ENCODE results near the gene SFT2D2.

SFT2D2 gene

DNA sequence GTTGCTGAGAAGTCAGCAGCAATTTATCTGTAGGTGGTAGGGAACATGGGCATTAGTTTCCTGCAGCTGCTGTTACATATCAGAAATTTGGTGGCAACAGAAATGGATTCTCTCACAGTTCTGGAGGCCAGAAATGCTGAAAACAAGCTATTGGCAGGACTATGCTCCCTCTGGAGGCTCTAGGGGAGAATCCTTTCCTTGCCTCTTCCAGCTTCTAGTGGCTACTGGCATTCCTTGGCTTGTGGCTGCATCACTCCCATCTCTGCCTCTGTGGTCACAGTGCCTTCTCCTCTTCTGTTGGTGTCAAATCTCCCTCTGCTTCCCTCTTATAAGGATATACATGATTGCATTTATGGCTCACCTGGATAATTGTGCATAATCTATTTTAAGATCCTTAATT is 2.5 kb upstream of the SFT2D2 start:
- no peak for DNase-seq (ENCODE audit: low spot score)

GRCh38 chr1:168223681-168224540 is 1.9 kb upstream of the SFT2D2 start:
- no peak for DNase-seq (ENCODE audit: low spot score)

- DNase-seq (ENCODE audit: low spot score), result no peak
These were observed 813 bp upstream of the SFT2D2 start for GRCh38 chr1:168224991-168225390.

DNA sequence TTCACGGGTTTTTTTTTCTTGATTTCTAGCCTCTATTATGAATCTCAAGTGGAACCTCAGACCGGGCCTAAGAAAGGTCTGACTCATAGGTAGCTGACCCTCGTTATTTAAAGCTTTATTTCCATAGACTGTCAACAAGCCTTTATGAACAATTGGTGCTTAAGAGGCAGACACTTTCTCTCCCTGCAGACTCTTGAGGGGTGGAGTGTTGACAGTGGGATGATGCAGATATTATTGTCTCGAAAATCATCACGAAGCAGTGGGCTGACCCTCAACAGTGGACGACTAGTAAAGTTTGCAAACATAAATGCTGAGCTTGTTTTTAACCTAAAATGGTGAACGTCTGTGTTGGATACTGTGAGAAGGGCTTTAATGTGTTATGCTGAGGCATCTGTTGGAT is 1.8 kb downstream of the SFT2D2 start:
- no peak for DNase-seq (ENCODE audit: low spot score)

GRCh38 chr1:168229893-168230292 is 4.1 kb downstream of the SFT2D2 start:
- no peak for DNase-seq (ENCODE audit: low spot score)

DNA sequence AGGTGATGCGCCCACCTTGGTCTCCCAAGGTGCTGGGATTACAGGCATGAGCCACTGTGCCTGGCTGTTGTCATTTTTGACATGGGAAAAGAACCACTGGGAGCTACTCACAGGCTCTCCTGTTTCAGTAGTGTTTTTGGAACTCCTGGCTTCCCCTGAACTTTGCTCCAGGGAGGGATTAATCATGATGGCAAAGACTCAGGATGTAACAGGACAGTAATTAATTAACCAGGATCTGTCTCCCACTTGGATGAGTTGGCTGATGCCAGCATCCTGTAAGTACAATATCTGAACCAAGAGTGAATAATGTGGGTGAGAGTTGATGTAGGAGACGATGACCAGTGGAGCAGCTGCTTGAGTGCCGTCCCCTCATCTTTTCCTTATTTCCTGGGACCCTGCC is 4.9 kb downstream of the SFT2D2 start:
- no peak for DNase-seq (ENCODE audit: low spot score)

DNA sequence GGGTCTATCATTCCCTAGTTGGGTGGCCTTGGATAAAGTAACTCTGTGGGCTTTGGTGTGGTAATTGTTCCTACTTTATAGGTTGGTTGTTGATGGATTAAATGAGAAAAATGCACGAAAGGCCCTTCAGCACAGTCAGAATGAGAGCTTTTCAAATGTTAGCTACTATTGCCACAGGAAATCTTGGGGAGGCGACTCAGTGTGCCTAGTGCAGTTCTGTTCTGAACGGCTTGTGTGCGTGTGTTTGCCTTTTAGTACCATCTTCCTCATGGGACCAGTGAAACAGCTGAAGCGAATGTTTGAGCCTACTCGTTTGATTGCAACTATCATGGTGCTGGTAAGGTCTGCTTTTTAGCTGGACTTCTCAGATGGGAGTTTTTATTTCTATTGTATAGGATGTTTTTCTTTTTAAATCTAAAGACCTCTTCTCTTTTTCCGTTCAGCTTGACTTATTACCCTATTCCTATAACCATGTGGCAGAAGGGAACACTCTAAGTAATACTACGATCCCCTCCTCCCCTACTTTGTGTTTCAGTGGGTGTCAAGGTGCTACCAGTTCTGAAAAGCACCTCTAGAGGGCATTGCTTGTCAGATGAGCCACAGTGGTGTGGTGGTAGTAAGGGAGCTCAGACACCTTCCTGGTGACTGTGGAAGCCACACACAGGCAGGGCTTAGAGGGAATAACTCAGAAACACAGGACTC is 9.2 kb downstream of the SFT2D2 start:
- no peak for DNase-seq (ENCODE audit: low spot score)

DNA sequence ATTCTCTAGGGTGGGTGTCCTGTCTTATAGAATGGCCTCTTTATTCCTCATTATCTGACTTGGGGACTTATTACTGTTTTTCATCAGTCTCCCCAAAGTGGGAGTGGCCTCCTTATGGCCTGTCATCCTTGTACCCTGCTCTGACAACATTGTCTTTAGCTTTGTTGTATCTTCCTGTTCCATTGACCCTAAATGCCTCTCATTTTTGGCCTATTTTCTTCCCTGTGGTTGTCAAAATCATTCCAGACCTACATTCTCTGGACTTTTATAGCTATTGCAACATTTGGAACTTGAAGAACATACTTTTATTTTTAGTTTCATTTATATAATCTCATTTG is 9.7 kb downstream of the SFT2D2 start:
- no peak for DNase-seq (ENCODE audit: low spot score)

GRCh38 chr1:168235937-168236336 is 10.1 kb downstream of the SFT2D2 start:
- no peak for DNase-seq (ENCODE audit: low spot score)

DNA sequence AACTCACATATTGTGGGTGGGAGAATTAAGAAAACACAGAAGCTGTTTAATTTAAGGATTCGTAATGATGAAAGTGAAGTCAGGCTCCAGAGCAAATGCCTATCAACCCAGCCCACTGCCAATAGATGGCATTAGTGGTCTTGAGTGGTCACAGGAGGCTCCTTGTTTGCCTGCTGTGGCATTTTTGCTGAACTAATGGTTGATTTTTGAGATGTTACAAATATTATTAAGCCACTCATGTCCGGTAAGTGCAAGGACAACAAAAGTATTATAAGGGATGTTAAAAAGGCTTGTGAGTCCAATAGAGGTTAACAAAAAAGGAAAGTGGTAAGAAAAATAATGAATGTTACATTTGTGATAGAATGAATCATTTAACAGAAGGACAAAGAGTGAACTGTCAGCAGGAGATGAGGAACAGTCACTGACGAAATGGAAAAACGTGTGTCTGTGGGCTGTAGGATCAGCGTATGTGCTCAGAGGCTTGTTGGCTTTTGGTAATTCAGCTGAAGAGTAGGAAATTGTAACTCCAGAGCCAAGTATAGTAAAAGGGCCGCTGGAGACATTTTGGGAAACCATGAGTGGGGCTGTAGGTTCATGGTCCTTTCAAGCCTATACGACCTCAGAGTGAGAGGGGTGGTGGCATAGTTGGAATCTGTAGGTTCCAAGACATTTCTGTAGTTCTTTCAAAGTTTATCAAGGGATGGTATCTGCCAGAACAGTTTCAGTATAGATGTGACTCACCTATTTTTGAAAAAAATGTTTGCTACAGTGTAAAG is 11.2 kb downstream of the SFT2D2 start:
- DNase-seq (ENCODE audit: low spot score), result peak; percentile 47

- DNase-seq (ENCODE audit: low spot score), result no peak
These were observed 17.4 kb downstream of the SFT2D2 start for GRCh38 chr1:168243198-168243597.

DNA sequence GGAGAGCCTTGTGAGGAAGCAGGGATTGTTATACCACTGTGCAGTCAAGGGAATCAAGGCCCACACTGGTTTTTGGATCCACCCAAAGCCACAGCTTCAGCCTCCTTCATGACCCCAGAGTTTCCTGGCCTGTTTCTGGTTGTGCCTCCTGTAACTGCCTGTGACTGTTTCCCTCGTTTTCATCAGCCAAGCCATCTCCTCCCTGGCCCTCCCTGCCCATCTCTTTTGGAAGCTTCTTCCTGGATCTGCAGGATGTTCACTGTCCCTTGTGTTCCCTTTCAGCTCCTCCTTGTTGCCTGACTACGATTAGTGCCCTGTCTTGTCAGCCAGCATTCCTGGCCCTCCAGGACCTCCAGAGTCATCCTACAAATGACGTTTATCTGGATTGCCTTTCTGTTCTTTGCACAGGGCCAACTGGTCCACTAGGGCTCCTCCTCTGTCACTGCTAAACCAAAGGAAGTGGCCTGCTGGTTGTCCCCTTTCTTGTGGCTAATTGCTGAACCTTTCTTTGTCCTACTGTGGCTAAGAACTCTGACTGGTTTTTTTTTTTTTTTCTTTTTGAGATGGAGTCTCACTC is 17.9 kb downstream of the SFT2D2 start:
- DNase-seq (ENCODE audit: low spot score), result no peak

DNA sequence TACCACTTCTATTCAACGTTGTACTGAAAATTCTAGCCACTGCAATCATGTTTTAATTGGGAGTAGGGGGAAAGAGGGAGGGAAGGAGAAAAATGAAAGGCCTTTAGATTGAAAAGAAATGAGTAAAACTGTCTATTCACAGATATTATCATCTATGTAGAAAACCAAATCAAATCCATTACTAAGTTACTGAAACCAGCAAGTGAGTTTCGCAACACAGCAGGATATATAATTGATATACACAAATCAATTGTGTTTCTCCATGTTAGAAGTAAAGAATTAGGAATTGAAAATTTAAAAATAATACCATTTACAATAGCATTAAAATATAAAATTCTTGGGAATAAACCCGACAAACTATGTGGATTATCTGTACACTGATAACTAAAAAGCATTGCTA is 19.2 kb downstream of the SFT2D2 start:
- DNase-seq (ENCODE audit: low spot score), result no peak

DNA sequence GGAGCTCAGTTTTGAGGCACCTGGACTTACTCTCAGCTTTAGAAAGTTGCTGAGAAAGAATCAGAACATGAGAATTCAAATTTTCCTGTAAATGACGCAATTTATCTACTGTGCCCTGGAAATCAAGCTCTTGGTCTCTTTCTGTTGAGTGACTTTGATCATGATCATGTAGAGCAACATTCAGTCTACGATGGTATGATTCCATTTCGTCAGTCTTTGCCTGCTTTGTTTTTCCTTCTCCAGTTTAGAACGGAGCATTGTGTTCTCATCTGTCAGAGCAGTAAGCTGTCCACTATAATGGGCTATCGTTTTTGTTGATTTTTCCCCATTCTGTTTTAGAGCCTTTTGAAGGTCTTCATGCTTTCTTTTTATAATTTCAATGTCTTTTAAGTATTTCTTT is 20.7 kb downstream of the SFT2D2 start:
- peak; percentile 62 for DNase-seq (ENCODE audit: low spot score)

GRCh38 chr1:168252204-168252733 is 26.5 kb downstream of the SFT2D2 start:
- DNase-seq (ENCODE audit: low spot score), result no peak

DNA sequence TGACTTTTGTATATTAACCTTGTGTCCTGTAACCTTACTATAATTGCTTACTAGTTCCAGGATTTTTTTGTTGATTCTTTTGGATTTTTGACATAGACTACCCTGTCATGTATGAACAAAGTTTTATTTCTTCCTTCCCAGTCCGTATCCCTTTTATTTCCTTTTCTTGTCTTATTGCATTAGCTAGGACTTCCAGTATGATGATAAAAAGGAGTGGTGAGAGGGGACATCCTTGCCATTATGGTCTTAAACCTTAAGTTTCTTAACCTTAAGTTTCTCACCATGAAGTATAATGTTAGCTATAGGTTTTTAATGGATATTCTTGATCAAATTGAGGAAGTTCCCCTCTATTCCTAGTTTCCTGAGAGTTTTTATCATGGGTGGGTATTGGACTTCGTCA is 30.4 kb downstream of the SFT2D2 start:
- no peak for DNase-seq (ENCODE audit: low spot score)

DNA sequence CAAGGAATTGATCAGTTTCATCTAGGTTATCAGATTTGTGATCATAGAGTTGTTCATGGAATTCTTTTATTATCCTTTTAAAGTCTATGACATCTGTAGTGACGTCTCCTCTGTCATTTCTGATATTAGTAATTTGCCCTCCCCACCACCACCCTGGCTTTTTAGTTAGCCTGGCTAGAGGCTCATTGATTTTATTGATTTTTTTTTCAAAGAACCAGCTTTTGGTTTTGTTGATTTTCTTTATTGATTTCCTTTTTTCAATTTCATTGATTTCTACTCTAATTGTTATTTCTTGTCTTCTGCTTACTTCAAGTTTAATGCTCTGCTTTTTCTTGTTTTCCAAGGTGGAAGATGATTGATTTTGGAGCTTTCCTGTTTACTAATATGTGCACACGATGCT is 31.6 kb downstream of the SFT2D2 start:
- DNase-seq (ENCODE audit: low spot score), result no peak

GRCh38 chr1:168259567-168259966 is 33.8 kb downstream of the SFT2D2 start:
- DNase-seq (ENCODE audit: low spot score), result no peak

DNA sequence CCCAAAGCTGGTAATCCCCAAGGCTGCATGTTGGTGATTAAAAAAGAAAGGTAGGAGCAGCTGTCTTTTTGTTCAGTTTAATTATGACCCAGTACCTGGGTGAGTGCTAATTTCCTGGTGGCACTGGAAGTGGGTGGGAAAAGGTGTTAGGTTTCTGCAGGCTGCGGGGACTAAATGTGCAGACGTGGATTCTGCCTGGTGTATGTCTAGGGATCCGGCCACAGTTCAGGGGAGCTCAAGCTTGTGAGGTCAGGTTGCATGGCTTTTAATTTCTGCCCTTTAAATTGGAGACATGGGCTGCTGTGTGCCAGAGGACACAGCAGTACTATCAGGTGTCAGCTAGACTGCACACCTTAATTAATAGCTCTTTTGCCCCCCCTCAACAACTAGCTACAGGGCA is 34.6 kb downstream of the SFT2D2 start:
- DNase-seq (ENCODE audit: low spot score), result no peak

GRCh38 chr1:168261390-168261789 is 35.6 kb downstream of the SFT2D2 start:
- no peak for DNase-seq (ENCODE audit: low spot score)

DNA sequence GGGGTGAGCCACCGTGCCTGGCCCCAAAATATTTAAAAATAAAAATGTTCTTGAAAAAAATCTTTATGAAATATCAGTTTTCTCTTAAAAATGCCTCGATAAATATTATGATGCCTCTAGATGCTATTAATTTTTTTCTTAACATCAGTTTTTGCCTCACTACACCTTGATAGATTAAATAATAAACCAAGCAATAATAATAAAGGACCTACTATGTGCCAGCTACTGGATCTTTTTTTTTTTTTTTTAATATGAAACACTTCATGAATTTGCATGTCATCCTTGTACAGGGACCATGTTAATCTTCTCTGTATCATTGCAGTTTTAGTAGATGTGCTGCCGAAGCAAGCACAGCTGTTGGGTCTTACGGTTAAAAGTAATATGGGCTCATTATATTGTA is 37.3 kb downstream of the SFT2D2 start:
- DNase-seq (ENCODE audit: low spot score), result no peak

DNA sequence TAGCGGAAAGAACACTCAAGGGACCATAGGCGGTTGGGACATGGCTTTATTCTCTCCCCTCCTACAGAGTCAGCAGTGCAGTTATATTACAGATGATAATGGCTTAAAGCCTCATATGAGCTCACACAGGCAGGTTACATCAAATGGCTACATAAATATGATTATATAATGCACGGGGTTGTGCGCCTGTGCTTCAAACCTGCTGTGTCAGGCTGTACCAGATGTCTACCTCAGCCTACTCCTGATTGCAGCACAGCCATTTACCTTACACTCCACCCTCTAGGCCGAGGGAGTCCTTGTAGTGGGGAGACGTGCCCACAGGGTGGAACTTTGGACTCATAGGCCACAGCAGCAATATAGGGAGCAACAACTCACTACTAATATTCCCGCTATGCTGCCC is 38.5 kb downstream of the SFT2D2 start:
- DNase-seq (ENCODE audit: low spot score), result no peak

Measured in putamen (tissue), 1 donor.